SU-DHL-6 (cell line): ENCODE data around the gene SLCO2B1.

Experiments
- H2AFZ ChIP-seq: fragments of 200-600 bp; sonication (generic); 2 replicates; pipeline ENCODE4 v1.6.1; 2014; ENCODE audit warnings: low read depth, mild to moderate bottlenecking, moderate library complexity, mixed read lengths, antibody characterized with exemption, low read length; ENCODE audit not compliant: severe bottlenecking
- H3F3A ChIP-seq: fragments of 200-600 bp; shearing (Covaris generic); 2 replicates; pipeline ENCODE4 v1.6.0; 2016; ENCODE audit warnings: antibody characterized with exemption, mild to moderate bottlenecking; ENCODE audit not compliant: insufficient read depth
- H3K27ac ChIP-seq: fragments of 200-600 bp; sonication (generic); 2 replicates; pipeline ENCODE4 v1.5.1; 2016; ENCODE audit warnings: low read depth, mild to moderate bottlenecking, low read length, moderate library complexity, mixed read lengths
- H3K27me3 ChIP-seq: fragments of 200-600 bp; sonication (generic), shearing (Covaris generic); 2 replicates; pipeline ENCODE4 v1.6.0; 2014; ENCODE audit warnings: mild to moderate bottlenecking, low read length
- H3K36me3 ChIP-seq: fragments of 200-600 bp; sonication (generic); 2 replicates; pipeline ENCODE4 v1.6.1; 2014; ENCODE audit warnings: mild to moderate bottlenecking, low read length, mixed read lengths
- H3K4me2 ChIP-seq: fragments of 300-600, 200-600 bp; shearing (Covaris generic), sonication (generic); 2 replicates; pipeline ENCODE4 v1.6.0; 2014; ENCODE audit warnings: low read length, low read depth, mild to moderate bottlenecking; ENCODE audit not compliant: poor library complexity, severe bottlenecking
- H3K4me3 ChIP-seq: fragments of 200-600 bp; sonication (generic); 2 replicates; pipeline ENCODE4 v1.5.1; 2014; ENCODE audit warnings: antibody characterized with exemption, low read length, mild to moderate bottlenecking, mixed read lengths; ENCODE audit not compliant: insufficient read depth, poor library complexity, severe bottlenecking
- H3K79me2 ChIP-seq: fragments of 200-600 bp; sonication (generic); 2 replicates; pipeline ENCODE4 v1.6.1; 2014; ENCODE audit warnings: mild to moderate bottlenecking, low read length, moderate library complexity; ENCODE audit not compliant: insufficient read depth
- H3K9ac ChIP-seq: fragments of 200-600 bp; sonication (generic); 2 replicates; pipeline ENCODE4 v1.7.0; 2014; ENCODE audit warnings: mild to moderate bottlenecking, low read length
- H3K9me2 ChIP-seq: fragments of 200-600 bp; sonication (generic); replicated peaks from 2 replicates; pipeline ENCODE4 v1.6.1; 2014; ENCODE audit warnings: low read length; ENCODE audit not compliant: insufficient read depth
- H3K9me3 ChIP-seq: fragments of 200-600 bp; sonication (generic); 2 replicates; pipeline ENCODE4 v1.6.1; 2014; ENCODE audit warnings: low read length, mixed read lengths; ENCODE audit not compliant: insufficient read depth
- H4K20me1 ChIP-seq: fragments of 200-600 bp; sonication (generic); 2 replicates; pipeline ENCODE4 v1.6.1; 2014; ENCODE audit warnings: low read depth, mild to moderate bottlenecking, antibody characterized with exemption, low read length, moderate library complexity, mixed read lengths
- EZH2phosphoT487 ChIP-seq: fragments of 200-600 bp; sonication (generic), shearing (Covaris generic); conservative IDR thresholded peaks from 2 replicates; pipeline ENCODE4 v1.6.1; 2018; ENCODE audit warnings: mild to moderate bottlenecking, antibody characterized with exemption, low read length, moderate library complexity, mixed read lengths
- TF ChIP-seq, protein P1 (sequence below): fragments of 200-600 bp; sonication (generic); IDR thresholded peaks from one replicate; pipeline ENCODE4 v1.5.1; 2017; ENCODE audit warnings: antibody characterized with exemption, mild to moderate bottlenecking, low read length, moderate library complexity; ENCODE audit not compliant: insufficient read depth, poor library complexity, severe bottlenecking

Gene SLCO2B1

DNA sequence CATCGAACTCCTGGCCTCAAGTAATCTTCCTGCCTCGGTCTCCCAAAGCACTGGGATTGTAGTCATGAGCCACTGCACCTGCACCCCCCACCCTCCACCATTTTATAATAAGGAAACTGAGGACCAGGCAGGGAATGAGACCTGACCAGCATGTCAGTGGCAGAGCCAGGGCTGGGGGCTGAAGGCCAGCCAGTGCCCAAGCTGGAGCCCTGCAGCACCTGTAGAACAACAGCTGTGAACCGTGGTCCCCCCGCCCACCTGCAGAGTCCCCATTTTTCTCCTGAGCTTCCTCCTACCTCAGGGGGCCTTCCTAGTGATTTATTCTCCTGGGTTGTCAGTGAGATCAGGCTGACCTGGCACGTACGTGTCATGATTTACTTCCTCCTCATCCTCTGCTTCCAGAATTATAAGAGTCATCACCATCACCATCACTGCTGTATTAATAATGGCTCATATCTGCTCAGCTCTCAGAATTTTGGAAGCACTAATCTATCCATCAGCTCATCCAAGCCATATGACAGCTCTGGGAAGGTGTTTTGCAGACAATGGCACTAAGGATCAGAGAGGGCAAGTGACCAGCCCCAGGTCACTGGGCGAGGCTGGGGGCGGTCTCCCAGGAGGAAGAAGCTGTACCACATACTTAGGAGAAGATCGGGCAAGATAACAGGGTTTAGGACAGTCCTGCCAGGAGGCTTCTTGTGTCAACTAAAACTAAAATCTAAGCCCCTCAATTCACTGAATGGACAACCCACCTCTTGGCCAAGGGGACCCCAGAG is 5.5 kb upstream of the SLCO2B1 start:
- Histone ChIP-seq H3K27me3 (no peaks in the 10 kb centered on the region), H3K79me2 (no peaks in the 10 kb centered on the region), H3K4me3 (no peak overlapping the region), H3K36me3 (no peaks in the 10 kb centered on the region), H3K27ac (no peak overlapping the region), H3F3A (no peaks in the 10 kb centered on the region), H2AFZ (no peak overlapping the region), H3K4me2 (no peak overlapping the region), H3K9ac (no peak overlapping the region), H3K9me3 (no peaks in the 10 kb centered on the region), H4K20me1 (no peaks in the 10 kb centered on the region), H3K9me2 (no peaks in the 10 kb centered on the region)
- TF ChIP-seq, protein P1, sequence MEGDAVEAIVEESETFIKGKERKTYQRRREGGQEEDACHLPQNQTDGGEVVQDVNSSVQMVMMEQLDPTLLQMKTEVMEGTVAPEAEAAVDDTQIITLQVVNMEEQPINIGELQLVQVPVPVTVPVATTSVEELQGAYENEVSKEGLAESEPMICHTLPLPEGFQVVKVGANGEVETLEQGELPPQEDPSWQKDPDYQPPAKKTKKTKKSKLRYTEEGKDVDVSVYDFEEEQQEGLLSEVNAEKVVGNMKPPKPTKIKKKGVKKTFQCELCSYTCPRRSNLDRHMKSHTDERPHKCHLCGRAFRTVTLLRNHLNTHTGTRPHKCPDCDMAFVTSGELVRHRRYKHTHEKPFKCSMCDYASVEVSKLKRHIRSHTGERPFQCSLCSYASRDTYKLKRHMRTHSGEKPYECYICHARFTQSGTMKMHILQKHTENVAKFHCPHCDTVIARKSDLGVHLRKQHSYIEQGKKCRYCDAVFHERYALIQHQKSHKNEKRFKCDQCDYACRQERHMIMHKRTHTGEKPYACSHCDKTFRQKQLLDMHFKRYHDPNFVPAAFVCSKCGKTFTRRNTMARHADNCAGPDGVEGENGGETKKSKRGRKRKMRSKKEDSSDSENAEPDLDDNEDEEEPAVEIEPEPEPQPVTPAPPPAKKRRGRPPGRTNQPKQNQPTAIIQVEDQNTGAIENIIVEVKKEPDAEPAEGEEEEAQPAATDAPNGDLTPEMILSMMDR, result no peak
- no peak for TF ChIP-seq EZH2phosphoT487

DNA sequence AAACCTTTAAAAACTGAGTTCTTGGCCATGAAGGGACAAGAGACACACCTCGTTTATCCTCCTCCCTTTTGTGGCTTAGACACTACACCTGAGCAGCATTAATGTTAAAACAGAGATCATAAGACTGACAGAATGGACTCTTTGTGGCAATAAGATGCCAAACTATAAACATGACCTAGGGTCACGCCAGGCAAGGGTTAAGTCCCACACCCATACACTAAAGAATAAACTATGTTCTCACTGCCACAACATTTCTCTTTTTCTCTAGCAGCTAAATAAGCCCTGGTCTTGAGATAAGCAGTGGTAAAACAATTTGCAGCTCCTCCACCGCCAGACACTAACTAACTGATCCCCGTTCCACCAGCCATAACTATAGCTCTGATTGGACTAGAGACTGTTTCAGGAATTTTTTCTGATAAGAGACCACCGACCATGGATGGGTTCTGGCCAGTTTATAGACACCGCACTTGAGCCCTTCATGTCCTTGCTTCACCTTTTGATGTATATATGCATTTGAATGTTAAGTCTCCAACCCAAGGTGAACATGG is 4.9 kb upstream of the SLCO2B1 start:
- Histone ChIP-seq H3K27me3 (no peaks in the 10 kb centered on the region), H3K79me2 (no peaks in the 10 kb centered on the region), H3K9me2 (no peaks in the 10 kb centered on the region), H3F3A (no peaks in the 10 kb centered on the region), H3K4me3 (no peak overlapping the region), H3K36me3 (no peaks in the 10 kb centered on the region), H2AFZ (no peak overlapping the region), H3K9ac (no peak overlapping the region), H3K9me3 (no peaks in the 10 kb centered on the region), H3K4me2 (no peak overlapping the region), H3K27ac (no peak overlapping the region), H4K20me1 (no peaks in the 10 kb centered on the region)
- TF ChIP-seq, protein P1, result no peak
- no peak for TF ChIP-seq EZH2phosphoT487

DNA sequence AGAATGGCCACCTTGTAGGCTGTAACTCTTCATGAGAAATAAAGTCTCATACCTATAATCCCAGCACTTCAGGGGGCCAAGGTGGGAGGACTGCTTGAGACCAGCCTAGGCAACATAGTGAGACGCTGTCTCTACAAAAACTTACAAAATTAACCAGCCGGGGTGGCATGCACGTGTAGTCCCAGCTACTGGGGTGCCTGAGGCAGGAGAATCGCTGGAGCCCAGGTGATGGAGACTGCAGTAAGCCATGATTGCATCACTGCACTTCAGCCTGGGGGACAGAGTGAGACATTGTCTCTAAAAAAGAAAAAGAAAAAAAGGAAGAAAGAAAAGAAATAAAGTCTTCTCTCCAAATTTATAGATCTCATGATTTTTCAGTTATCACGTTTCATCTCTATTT is 4.2 kb upstream of the SLCO2B1 start:
- Histone ChIP-seq H3K4me2 (no peak overlapping the region), H3F3A (no peaks in the 10 kb centered on the region), H3K4me3 (no peak overlapping the region), H3K9me2 (no peaks in the 10 kb centered on the region), H3K27me3 (no peaks in the 10 kb centered on the region), H3K79me2 (no peaks in the 10 kb centered on the region), H3K9ac (no peak overlapping the region), H3K9me3 (no peaks in the 10 kb centered on the region), H4K20me1 (no peaks in the 10 kb centered on the region), H3K27ac (no peak overlapping the region), H3K36me3 (no peaks in the 10 kb centered on the region), H2AFZ (no peak overlapping the region)
- TF ChIP-seq, protein P1, result no peak
- no peak for TF ChIP-seq EZH2phosphoT487
